HG02623 (cell line): ENCODE measurements around the gene GMCL2.

ENCODE experiments used
- ATAC-seq: cut with Tn5 transposase; IDR thresholded peaks from one replicate; pipeline ENCODE4 v1.9.1; 2021; ENCODE audit warnings: moderate library complexity; ENCODE audit not compliant: unreplicated experiment

GMCL2 gene

GRCh38 chr5:178186427-178186826 lies 744 bp downstream of the GMCL2 start:
- no peak for ATAC-seq

GRCh38 chr5:178182158-178182876 lies 4.9 kb downstream of the GMCL2 start:
- no peak for ATAC-seq

- ATAC-seq, result no peak
Measured at GRCh38 chr5:178180141-178180863, 6.9 kb downstream of the GMCL2 start.

- ATAC-seq, result no peak
Measured at GRCh38 chr5:178177569-178177968, 9.6 kb downstream of the GMCL2 start.

GRCh38 chr5:178176791-178177190 lies 10.4 kb downstream of the GMCL2 start:
- ATAC-seq, result no peak

GRCh38 chr5:178174456-178174855 lies 12.7 kb downstream of the GMCL2 start:
- ATAC-seq, result no peak

- ATAC-seq, result no peak
Measured at GRCh38 chr5:178170455-178170854, 16.7 kb downstream of the GMCL2 start.

GRCh38 chr5:178165581-178165980 lies 21.6 kb downstream of the GMCL2 start:
- ATAC-seq, result no peak

GRCh38 chr5:178163772-178164735 lies 23.1 kb downstream of the GMCL2 start:
- ATAC-seq, result peak; percentile 85

GRCh38 chr5:178162481-178162880 lies 24.7 kb downstream of the GMCL2 start:
- no peak for ATAC-seq

GRCh38 chr5:178160176-178160575 lies 27.0 kb downstream of the GMCL2 start:
- no peak for ATAC-seq

- ATAC-seq, result no peak
Measured at GRCh38 chr5:178155065-178155464, 32.1 kb downstream of the GMCL2 start.

GRCh38 chr5:178153530-178154340 lies 33.4 kb downstream of the GMCL2 start, which contains the start of gene NHP2:
TSS of gene NHP2 (minus strand) at chr5:178153885. CDS start at chr5:178153817, 68 bp downstream.
- ATAC-seq, result peak; percentile 98

- no peak for ATAC-seq
Measured at GRCh38 chr5:178152491-178153444, 34.4 kb downstream of the GMCL2 start.

- ATAC-seq, result no peak
Measured at GRCh38 chr5:178150977-178151734, 36.0 kb downstream of the GMCL2 start.

GRCh38 chr5:178149199-178149932 lies 37.8 kb downstream of the GMCL2 start:
- no peak for ATAC-seq

- no peak for ATAC-seq
Measured at GRCh38 chr5:178147406-178147805, 39.8 kb downstream of the GMCL2 start.
